NCI-H128 (cell line): Measurements from ENCODE around the gene SUN3.
"Not testable (repeated sequence)": the region's sequence is repeated elsewhere in the genome, so short reads cannot be mapped to it uniquely, and the experiment has no call there.

Source experiments
- DNase-seq: peaks from one replicate; lab custom pipeline; 2025; ENCODE audit not compliant: unreplicated experiment; lab: John Stamatoyannopoulos, UW

SUN3 gene

GRCh38 chr7:47946581-47947354, 82.1 kb downstream of the SUN3 start:
- DNase-seq: no peak

- peak; percentile 14 for DNase-seq
These were observed 83.5 kb downstream of the SUN3 start for GRCh38 chr7:47945261-47946015.

- no peak for DNase-seq
These were observed 84.2 kb downstream of the SUN3 start for GRCh38 chr7:47944536-47945260.

GRCh38 chr7:47943676-47944474, 85.0 kb downstream of the SUN3 start:
- no peak for DNase-seq

- DNase-seq: not testable (repeated sequence)
These were observed 86.3 kb downstream of the SUN3 start for GRCh38 chr7:47942651-47943050.

GRCh38 chr7:47942132-47942531, 86.8 kb downstream of the SUN3 start:
- DNase-seq: no peak

- no peak for DNase-seq
These were observed 87.6 kb downstream of the SUN3 start for GRCh38 chr7:47941136-47941844.

- no peak for DNase-seq
These were observed 88.6 kb downstream of the SUN3 start for GRCh38 chr7:47940088-47941013.

- DNase-seq: no peak
These were observed 89.4 kb downstream of the SUN3 start for GRCh38 chr7:47939425-47940036.

GRCh38 chr7:47938574-47939165, 90.2 kb downstream of the SUN3 start:
- no peak for DNase-seq

GRCh38 chr7:47937711-47938573, 91.0 kb downstream of the SUN3 start:
- no peak for DNase-seq
